Cardiac septum (tissue), 1 donor: ENCODE measurements around the gene IRX3. TPM values are rescaled to one million over a fixed set of nuclear protein-coding genes. Genes with fewer than 3 reads are reported as not detected.
A peak's percentile ranks its signal among the peaks of the same experiment; 100 is the strongest.

Experiments
- DNase-seq: peaks from one replicate; pipeline ENCODE4 v3.0.0-alpha.2; 2020; ENCODE audit warnings: low spot score
- intact Hi-C: fragments of 100-400 bp; cut with DNase I; formaldehyde crosslinking; loops from one replicate; pipeline ENCODE4 v1.14.0; 2022
- long read RNA-seq: library from polyadenylated mRNA; unstranded; transcript quantifications from one replicate; pipeline ENCODE4 v2.0.0, GENCODE V29; 2021
- total RNA-seq: library from RNA; stranded (reverse); fragmentation: NEBNext Ultra II Directional; extraction: Animal tissue kit (Norgen Biotek cat#: 25700); gene quantifications from one replicate; pipeline ENCODE4 v1.2.1, GENCODE V29; 2021
- donor health status: DM: no; HTN: no; CAD: no.

IRX3 gene
- total RNA-seq = 70.2 TPM
- long read RNA-seq, transcript IRX3-201 (4 exons, 2,601 nt) = major isoform, 129 of 243 reads
- long read RNA-seq, partial matches to known transcripts = 94 of 243 reads
- long read RNA-seq, other reads (novel, unspliced or antisense) = 20 of 243 reads

- peak; percentile 93 for DNase-seq
- intact Hi-C loops = loop anchor here (2.0 to 10.0 kb wide), 9 partner anchors 94 to 1088 kb away; no protein-coding TSS in a partner anchor
Observed at GRCh38 chr16:54286366-54287130, at the start of gene IRX3. TSS of gene IRX3 (minus strand) at chr16:54286787. CDS start at chr16:54286050, 737 bp downstream.

GRCh38 chr16:54335230-54335629 lies 48.6 kb upstream of the IRX3 start:
- no peak for DNase-seq
- intact Hi-C loops = no loop called here

- DNase-seq = peak; percentile 4
- intact Hi-C loops = no loop called here
Observed at GRCh38 chr16:54334208-54334607, 47.6 kb upstream of the IRX3 start.

- DNase-seq = peak; percentile 31
- intact Hi-C loops = no loop called here
Observed at GRCh38 chr16:54331241-54332002, 44.8 kb upstream of the IRX3 start.

- no peak for DNase-seq
- intact Hi-C loops = no loop called here
Observed at GRCh38 chr16:54327609-54328008, 41.0 kb upstream of the IRX3 start.

GRCh38 chr16:54326266-54326662 lies 39.7 kb upstream of the IRX3 start:
- intact Hi-C loops = no loop called here
- no peak for DNase-seq

- intact Hi-C loops = no loop called here
- DNase-seq = no peak
Observed at GRCh38 chr16:54325616-54326265, 39.2 kb upstream of the IRX3 start.

- DNase-seq = no peak
- intact Hi-C loops = no loop called here
Observed at GRCh38 chr16:54324716-54325115, 38.1 kb upstream of the IRX3 start.

- no peak for DNase-seq
Observed at GRCh38 chr16:54320697-54321340, 34.2 kb upstream of the IRX3 start.

GRCh38 chr16:54318941-54319340 lies 32.4 kb upstream of the IRX3 start:
- intact Hi-C loops = no loop called here
- no peak for DNase-seq

More at GRCh38 chr16:54320697-54321340, 34.2 kb upstream of the IRX3 start:
- intact Hi-C loops = no loop called here

GRCh38 chr16:54317101-54317611 lies 30.6 kb upstream of the IRX3 start:
- intact Hi-C loops = no loop called here
- no peak for DNase-seq

GRCh38 chr16:54316095-54316889 lies 29.7 kb upstream of the IRX3 start:
- no peak for DNase-seq
- intact Hi-C loops = no loop called here

- intact Hi-C loops = no loop called here
- DNase-seq = no peak
Observed at GRCh38 chr16:54313789-54314188, 27.2 kb upstream of the IRX3 start.

- no peak for DNase-seq
- intact Hi-C loops = no loop called here
Observed at GRCh38 chr16:54312502-54312991, 26.0 kb upstream of the IRX3 start.

- no peak for DNase-seq
- intact Hi-C loops = no loop called here
Observed at GRCh38 chr16:54309341-54309740, 22.8 kb upstream of the IRX3 start.

- intact Hi-C loops = no loop called here
- no peak for DNase-seq
Observed at GRCh38 chr16:54305080-54305479, 18.5 kb upstream of the IRX3 start.

- no peak for DNase-seq
- intact Hi-C loops = no loop called here
Observed at GRCh38 chr16:54303613-54304012, 17.0 kb upstream of the IRX3 start.

GRCh38 chr16:54297154-54297553 lies 10.6 kb upstream of the IRX3 start:
- no peak for DNase-seq
- intact Hi-C loops = no loop called here

- no peak for DNase-seq
- intact Hi-C loops = no loop called here
Observed at GRCh38 chr16:54296543-54296942, 10.0 kb upstream of the IRX3 start.
